DND-41 (cell line): ENCODE results near the gene DDX31.

Experiments used
- ATAC-seq: fragments of 200-7000 bp; cut with Tn5 transposase; 3 replicates; pipeline ENCODE4 v1.9.1; 2021; ENCODE audit warnings: low read depth; ENCODE audit not compliant: insufficient read depth
- DNase-seq: peaks from one replicate; pipeline ENCODE4 v3.0.0-alpha.2; 2020
- H2AFZ ChIP-seq: 2 replicates; pipeline ENCODE4 v1.6.0; 2012; ENCODE audit warnings: low read depth, low read length
- H3K27ac ChIP-seq: 2 replicates; pipeline ENCODE4 v1.5.1; 2012; ENCODE audit warnings: low read length, inconsistent platforms
- H3K27me3 ChIP-seq: fragments of 200-600 bp; sonication (generic); 2 replicates; pipeline ENCODE4 v1.6.0; 2012; ENCODE audit warnings: low read length, mild to moderate bottlenecking, inconsistent platforms; ENCODE audit not compliant: insufficient read depth, poor library complexity
- H3K36me3 ChIP-seq: 2 replicates; pipeline ENCODE4 v1.5.1; 2012; ENCODE audit warnings: low read length, inconsistent platforms; ENCODE audit not compliant: insufficient read depth
- H3K4me1 ChIP-seq: 2 replicates; pipeline ENCODE4 v1.5.1; 2012; ENCODE audit warnings: mild to moderate bottlenecking, low read length; ENCODE audit not compliant: insufficient read depth
- H3K4me2 ChIP-seq: 2 replicates; pipeline ENCODE4 v1.6.0; 2012; ENCODE audit warnings: mild to moderate bottlenecking, moderate library complexity, low read length, inconsistent platforms; ENCODE audit not compliant: insufficient read depth
- H3K4me3 ChIP-seq, 2 experiments: fragments of 200-600 bp in 1 of 2; shearing (Covaris generic) in 1 of 2; 2 replicates each; pipeline ENCODE4 v1.5.1; 2012 to 2016; ENCODE audit warnings: inconsistent platforms in 2 of 2, low read length in 2 of 2, mild to moderate bottlenecking in 2 of 2, low read depth in 1 of 2, moderate library complexity in 1 of 2
- H3K79me2 ChIP-seq: 2 replicates; pipeline ENCODE4 v1.6.0; 2012; ENCODE audit warnings: low read length, inconsistent platforms; ENCODE audit not compliant: insufficient read depth
- H3K9ac ChIP-seq: 2 replicates; pipeline ENCODE4 v1.6.0; 2012; ENCODE audit warnings: low read depth, mild to moderate bottlenecking, inconsistent platforms, low read length, moderate library complexity
- H3K9me3 ChIP-seq: 2 replicates; pipeline ENCODE4 v1.5.1; 2012; ENCODE audit warnings: low read length, moderate library complexity, mild to moderate bottlenecking, inconsistent platforms; ENCODE audit not compliant: insufficient read depth, severe bottlenecking
- H4K20me1 ChIP-seq: 2 replicates; pipeline ENCODE4 v1.6.0; 2012; ENCODE audit warnings: low read length; ENCODE audit not compliant: insufficient read depth
- CTCF ChIP-seq: IDR thresholded peaks from 2 replicates; pipeline ENCODE4 v1.5.1; 2012; ENCODE audit warnings: borderline replicate concordance, low read length, moderate library complexity, mild to moderate bottlenecking; ENCODE audit not compliant: poor library complexity, severe bottlenecking; ENCODE audit errors: extremely low read depth
- EZH2 ChIP-seq: IDR thresholded peaks from 3 replicates; pipeline ENCODE4 v1.6.1; 2012; ENCODE audit warnings: borderline replicate concordance, low read depth, mild to moderate bottlenecking, moderate library complexity, low read length, inconsistent platforms; ENCODE audit not compliant: severe bottlenecking

DDX31 gene

GRCh38 chr9:132677976-132678375 lies 8.2 kb upstream of the DDX31 start:
- peaks cover 8% of the 10 kb centered on the region; the same call in 1 of the 2 replicates for H3K4me1 ChIP-seq
- H4K20me1 ChIP-seq: peaks cover 58% of the 10 kb centered on the region; the same call in 1 of the 2 replicates
- DNase-seq (no peak), ATAC-seq (no peak)
- no peak overlapping the region for H3K27ac ChIP-seq
- H3K36me3 ChIP-seq: peaks cover 40% of the 10 kb centered on the region
- H3K9me3 ChIP-seq: no peaks in the 10 kb centered on the region
- TF ChIP-seq EZH2: no peak
- no peak for TF ChIP-seq CTCF
- no peak overlapping the region for H3K9ac ChIP-seq
- no peaks in the 10 kb centered on the region for H3K27me3 ChIP-seq
- no peak overlapping the region for H3K4me3 ChIP-seq
- peaks cover 90% of the 10 kb centered on the region for H3K79me2 ChIP-seq
- no peak overlapping the region for H3K4me2 ChIP-seq
- H2AFZ ChIP-seq: no peak overlapping the region

- no peak for TF ChIP-seq CTCF
- no peak for TF ChIP-seq EZH2
- H3K4me2 ChIP-seq: no peak overlapping the region
- ATAC-seq (no peak), DNase-seq (no peak)
- H3K27me3 ChIP-seq: no peaks in the 10 kb centered on the region
- H3K9ac ChIP-seq: no peak overlapping the region
- peaks cover 95% of the 10 kb centered on the region for H3K79me2 ChIP-seq
- H2AFZ ChIP-seq: no peak overlapping the region
- peaks cover 28% of the 10 kb centered on the region for H3K4me1 ChIP-seq
- H4K20me1 ChIP-seq: peaks cover 66% of the 10 kb centered on the region; the same call in 1 of the 2 replicates
- H3K27ac ChIP-seq: no peak overlapping the region
- H3K36me3 ChIP-seq: peaks cover 19% of the 10 kb centered on the region
- no peaks in the 10 kb centered on the region for H3K9me3 ChIP-seq
- H3K4me3 ChIP-seq: no peak overlapping the region
Measured at GRCh38 chr9:132674485-132674884, 4.7 kb upstream of the DDX31 start.

- peaks cover 57% of the 10 kb centered on the region; the same call in 1 of the 2 replicates for H4K20me1 ChIP-seq
- TF ChIP-seq EZH2 (no peak), CTCF (peak; percentile 13)
- H3K27ac ChIP-seq: no peak overlapping the region
- ATAC-seq: no peak
- no peak overlapping the region for H2AFZ ChIP-seq
- H3K9me3 ChIP-seq: no peaks in the 10 kb centered on the region
- no peaks in the 10 kb centered on the region for H3K27me3 ChIP-seq
- no peak overlapping the region for H3K4me3 ChIP-seq
- peak overlapping the region; percentile 38; the same call in 1 of the 2 replicates for H3K4me2 ChIP-seq
- H3K4me1 ChIP-seq: peaks cover 32% of the 10 kb centered on the region
- H3K79me2 ChIP-seq: peaks cover 93% of the 10 kb centered on the region
- peaks cover 7% of the 10 kb centered on the region for H3K36me3 ChIP-seq
- no peak overlapping the region for H3K9ac ChIP-seq
- peak; percentile 14 for DNase-seq
Measured at GRCh38 chr9:132673355-132673754, 3.6 kb upstream of the DDX31 start.

- ATAC-seq (no peak), DNase-seq (no peak)
- Histone ChIP-seq H3K27ac (no peak overlapping the region), H3K4me1 (peaks cover 38% of the 10 kb centered on the region), H3K9ac (peak overlapping the region; percentile 16; the same call in 1 of the 2 replicates), H3K9me3 (no peaks in the 10 kb centered on the region), H3K27me3 (no peaks in the 10 kb centered on the region), H4K20me1 (peaks cover 49% of the 10 kb centered on the region; the same call in 1 of the 2 replicates), H3K4me2 (peak overlapping the region; percentile 80), H3K4me3 (peak overlapping the region in 1 of 2 experiments; percentile 94; a peak in 1 of 4 replicates), H3K79me2 (peaks cover 94% of the 10 kb centered on the region), H3K36me3 (no peaks in the 10 kb centered on the region; the same call in 1 of the 2 replicates), H2AFZ (no peak overlapping the region)
- TF ChIP-seq EZH2 (no peak), CTCF (no peak)
Measured at GRCh38 chr9:132672413-132672690, 2.6 kb upstream of the DDX31 start.
